Stimulated activated CD8-positive, alpha-beta memory T cell treated with anti-CD3 and anti-CD28 coated beads, Interleukin-4, amount 100 ng/mL, for 4 hours (primary cell): Measurements from ENCODE around the gene AP2S1.
"Not testable (repeated sequence)": the region's sequence is repeated elsewhere in the genome, so short reads cannot be mapped to it uniquely, and the experiment has no call there.

Experiments used
- DNase-seq, 2 donors: peaks; one replicate each; pipeline ENCODE4 v3.0.0-alpha.2; 2020; ENCODE audit warnings: low read depth in 2 of 2, low spot score in 1 of 2

Gene AP2S1

DNA sequence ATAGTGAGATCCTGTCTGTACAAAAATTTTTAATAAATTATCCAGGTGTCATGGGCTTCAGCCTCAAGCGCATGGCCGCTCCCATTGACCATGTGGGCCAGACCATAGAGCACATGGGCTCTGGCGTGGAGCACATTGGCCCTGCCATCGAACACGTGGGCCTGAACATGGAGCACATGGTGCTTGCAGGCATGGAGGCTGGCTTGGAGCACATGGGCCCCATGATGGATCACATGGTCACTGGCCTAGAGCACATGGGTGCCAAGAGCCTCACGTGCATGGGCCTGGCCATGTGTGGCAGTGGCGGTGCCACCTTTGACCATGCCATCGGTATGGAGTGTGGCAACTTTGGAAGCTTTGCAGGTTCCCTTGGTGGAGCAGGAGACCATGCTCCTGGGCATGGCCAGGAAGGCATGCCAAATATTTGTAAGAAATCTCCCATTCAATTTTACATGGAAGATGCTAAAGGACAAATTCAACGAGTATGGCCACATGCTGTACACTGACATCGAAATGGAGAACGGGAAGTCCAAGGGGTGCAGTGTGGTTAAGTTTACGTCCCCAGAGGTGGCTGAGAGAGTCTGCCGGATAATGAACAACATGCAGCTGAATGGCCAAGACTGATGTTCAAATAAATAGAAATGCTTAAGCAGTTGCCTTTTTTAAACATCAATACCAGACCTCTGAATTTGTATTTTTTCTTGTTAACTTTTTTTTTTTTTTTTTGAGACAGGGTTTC, 40.9 kb downstream of the AP2S1 start:
- DNase-seq, result no peak

DNA sequence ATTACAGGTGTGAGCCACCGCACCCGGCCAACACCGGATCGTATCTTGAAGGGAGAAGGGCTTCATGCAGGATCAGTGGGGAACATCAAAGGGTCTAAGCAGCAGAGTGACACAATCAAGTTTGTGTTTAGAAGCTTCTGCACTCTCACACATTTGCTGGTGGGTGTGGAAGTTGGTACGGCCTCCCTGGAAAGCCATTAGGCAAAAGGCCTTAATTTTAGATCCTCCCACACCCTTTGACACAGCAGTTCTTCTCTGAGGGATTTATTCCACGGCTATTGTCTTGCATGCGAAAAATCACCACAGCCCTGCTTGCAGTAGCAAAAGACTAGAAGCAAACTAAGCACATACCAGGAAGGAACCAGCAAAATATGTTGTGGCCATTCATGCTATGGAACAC, 44.0 kb downstream of the AP2S1 start:
- DNase-seq, result no peak

DNA sequence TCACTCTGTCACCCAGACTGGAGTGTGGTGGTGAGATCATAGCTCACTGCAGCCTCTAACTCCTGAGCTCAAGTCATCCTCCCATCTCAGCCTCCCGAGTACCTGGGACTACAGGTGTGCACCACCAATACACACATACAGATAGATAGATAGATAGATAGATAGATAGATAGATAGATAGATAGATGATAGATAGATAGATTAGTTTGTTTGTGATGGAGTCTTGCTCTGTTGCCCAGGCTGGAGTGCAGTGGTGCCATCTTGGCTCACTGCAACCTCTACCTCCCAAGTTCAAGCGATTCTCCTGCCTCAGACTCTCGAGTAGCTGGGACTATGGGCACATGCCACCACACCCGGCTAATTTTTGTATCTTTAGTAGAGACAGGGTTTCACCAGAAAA, 46.2 kb downstream of the AP2S1 start:
- DNase-seq, result not testable (repeated sequence)

DNA sequence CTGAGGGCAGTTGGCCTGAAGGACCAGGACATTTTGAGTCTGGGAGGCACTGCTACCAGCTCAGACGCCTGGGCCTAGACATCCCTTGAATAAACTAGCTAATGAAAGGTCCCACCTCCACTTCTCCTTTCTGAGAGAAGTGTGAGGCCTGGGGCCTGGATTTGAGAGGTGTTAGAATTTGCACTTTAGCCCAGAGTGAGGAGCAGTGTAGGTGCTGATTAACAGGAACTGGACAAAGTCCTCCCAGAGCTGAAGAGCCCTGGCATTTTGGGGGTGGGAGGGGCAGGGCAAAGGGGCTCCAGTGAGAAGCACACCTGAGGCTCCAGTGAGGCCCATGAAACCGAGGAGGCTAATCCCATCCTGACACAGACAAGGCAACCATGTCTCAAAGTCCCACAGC, 47.1 kb downstream of the AP2S1 start:
- no peak for DNase-seq

DNA sequence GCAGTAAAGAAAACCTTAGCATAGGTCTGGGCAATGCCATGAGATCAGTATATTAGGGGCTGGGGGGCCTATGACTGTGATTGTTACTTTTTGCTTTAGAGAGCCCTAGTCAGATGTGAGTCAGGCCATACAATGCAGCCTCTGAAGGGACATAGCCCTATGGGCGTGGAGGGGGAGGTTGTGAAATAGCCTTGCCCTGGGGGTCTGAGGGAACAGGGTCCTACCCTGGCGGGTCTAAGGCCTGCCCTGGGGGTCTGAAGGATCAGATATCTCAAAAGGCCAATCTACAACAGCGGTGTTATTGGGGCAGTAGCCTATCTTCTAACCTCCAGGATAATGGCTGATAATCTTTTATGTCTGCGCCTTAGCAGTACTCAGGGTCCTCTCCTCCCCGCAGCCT, 48.5 kb downstream of the AP2S1 start:
- DNase-seq, result no peak

DNA sequence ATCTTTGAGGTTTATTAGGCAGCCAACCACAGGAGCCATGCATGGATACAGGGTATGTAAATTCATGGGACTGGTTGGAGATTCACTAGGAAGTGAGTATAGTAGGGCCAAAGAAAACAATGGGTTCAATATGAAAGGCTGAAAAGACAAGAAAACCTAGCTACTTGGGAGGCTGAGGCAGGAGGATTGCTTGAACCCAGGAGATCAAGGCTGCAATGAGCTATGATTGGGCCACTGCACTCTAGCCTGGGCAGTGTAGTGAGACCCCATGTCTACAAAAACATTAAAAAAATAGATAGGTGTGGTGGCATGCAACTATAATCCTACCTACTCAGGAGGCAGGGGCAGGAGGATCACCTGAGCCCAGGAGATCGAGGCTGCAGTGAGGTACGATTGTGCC, 51.9 kb downstream of the AP2S1 start:
- DNase-seq, result no peak

DNA sequence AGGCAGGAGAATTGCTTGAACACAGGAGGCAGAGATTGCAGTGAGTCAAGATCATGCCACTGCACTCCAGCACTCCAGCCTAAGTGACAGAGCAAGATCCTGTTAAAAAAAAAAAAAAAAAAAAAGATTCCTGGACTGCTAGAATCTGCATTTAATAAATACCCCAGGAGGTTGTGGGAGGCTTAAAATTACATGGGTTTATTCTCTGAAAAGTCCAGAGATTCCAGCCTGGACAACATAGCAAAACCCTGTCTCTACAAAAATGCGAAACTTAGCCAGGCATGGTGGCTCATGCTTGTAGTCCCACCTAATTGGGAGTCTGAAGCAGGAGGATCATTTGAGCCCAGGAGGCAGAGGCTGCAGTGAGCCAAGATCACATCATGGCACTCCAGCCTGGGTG, 52.8 kb downstream of the AP2S1 start:
- DNase-seq, result no peak

DNA sequence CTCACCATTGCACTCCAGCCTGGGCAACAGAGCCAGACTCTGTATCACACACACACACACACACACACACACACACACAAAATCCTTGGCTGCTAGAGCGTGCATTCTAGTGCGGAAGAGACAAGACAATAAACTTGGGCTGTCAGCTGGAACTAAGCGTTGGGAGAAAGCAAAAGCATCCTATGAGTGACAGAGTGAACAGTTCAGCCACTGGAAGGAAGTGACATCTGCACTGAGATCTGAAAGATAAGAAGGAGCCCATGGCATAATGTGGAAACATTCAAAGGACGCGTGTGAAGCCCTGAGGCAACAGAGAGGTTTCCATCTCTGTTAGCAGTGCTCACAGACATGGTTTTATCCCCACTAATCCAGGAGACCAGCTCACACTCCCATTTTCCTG, 58.7 kb downstream of the AP2S1 start:
- DNase-seq, result no peak

DNA sequence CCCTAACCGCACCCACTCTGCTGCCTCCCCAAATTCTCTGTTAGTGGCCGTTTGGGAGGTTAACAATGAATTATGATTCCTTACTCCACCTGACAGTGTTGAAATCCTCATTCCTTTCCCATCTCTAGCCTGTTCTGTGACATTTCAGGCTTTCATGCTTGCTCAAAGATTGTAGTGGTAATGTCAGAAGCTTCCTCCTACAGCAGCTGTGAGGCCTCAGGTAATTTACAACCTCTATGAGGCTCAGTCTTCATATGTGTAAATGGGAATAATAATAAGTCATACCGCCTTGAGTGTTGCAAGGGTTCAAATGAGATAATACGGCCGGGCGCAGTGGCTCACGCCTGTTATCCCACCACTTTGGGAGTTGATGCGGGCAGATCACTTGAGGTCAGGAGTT, 61.3 kb downstream of the AP2S1 start:
- no peak for DNase-seq

DNA sequence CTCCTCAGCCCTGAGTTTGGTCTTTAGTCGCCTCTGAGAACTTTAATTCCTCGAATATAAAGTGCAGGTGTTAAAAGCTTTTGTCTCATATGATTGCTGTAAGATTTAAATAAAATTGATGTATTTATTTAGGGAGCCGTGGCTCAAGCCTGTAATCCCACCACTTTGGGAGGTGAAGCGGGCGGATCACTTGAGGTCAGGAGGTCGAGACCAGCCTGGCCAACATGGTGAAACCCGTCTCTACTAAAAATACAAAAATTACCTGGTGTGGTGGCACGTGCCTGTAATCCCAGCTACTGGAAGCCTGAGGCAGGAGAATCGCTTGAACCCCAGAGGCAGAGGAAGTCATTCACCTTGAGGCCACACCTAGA, 61.7 kb downstream of the AP2S1 start:
- no peak for DNase-seq

DNA sequence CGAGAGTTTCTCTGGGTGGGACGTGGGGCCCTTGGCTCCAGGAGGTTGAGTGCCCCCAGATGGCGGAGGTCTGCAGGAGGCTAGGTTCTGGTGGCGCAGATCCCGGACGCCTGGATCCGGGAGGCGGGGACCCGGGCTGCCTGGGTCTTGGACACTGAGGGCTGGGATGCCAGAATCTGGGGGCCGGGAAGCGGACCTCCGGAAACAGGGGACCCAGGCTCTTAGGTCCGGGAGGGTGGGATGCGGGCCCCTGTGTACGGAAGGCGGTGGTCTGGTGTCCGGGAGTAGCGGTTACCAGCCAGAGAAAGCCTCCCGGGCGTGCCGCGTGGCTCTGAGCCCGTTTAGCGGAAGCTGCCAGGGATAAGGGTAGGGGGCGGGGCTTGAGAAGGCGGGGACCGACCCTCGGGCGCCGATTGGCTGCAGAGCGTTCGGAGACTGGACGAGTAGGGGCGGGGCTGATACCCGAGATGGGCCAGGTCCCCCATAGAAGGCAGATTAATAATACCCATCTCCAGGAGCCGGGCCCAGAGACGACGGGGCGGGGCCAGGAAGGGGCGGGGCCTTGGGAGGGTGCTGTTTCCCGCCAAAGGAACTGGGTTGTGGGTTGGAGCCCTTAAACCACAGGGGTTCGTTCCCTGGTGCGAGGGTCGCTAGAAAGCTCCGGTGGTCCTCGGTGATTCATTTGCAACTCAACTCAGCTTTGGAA, 62.2 kb downstream of the AP2S1 start, which contains the start of gene SLC1A5:
TSS of gene SLC1A5 (minus strand) at position 333 of the 706 bp plus-strand sequence. CDS start 629 bp downstream, outside the sequence.
- DNase-seq, result peak; percentile 98 to 99
